Activated naive CD8-positive, alpha-beta T cell treated with anti-CD3 and anti-CD28 coated beads for 36 hours (primary cell): ENCODE measurements around the gene DEFB121. TPM values are rescaled to one million over a fixed set of nuclear protein-coding genes. Genes with fewer than 3 reads are reported as not detected.
"Not testable (repeated sequence)": the region's sequence is repeated elsewhere in the genome, so short reads cannot be mapped to it uniquely, and the experiment has no call there.

Source experiments
- DNase-seq: peaks from one replicate; pipeline ENCODE4 v3.0.0; 2021
- H3K27ac Mint-ChIP-seq: one replicate; pipeline ENCODE4 v1.8.0; 2022; ENCODE audit warnings: mild to moderate bottlenecking, moderate library complexity, mixed read lengths
- H3K27me3 Mint-ChIP-seq: one replicate; pipeline ENCODE4 v1.8.0; 2022; ENCODE audit warnings: mild to moderate bottlenecking, mixed read lengths
- H3K36me3 Mint-ChIP-seq: one replicate; pipeline ENCODE4 v1.8.0; 2021; ENCODE audit warnings: mild to moderate bottlenecking, mixed read lengths
- H3K4me1 Mint-ChIP-seq: one replicate; pipeline ENCODE4 v1.8.0; 2021; ENCODE audit warnings: mixed read lengths
- H3K4me3 Mint-ChIP-seq: one replicate; pipeline ENCODE4 v1.8.0; 2022; ENCODE audit warnings: mild to moderate bottlenecking, moderate library complexity, mixed read lengths
- H3K9me3 Mint-ChIP-seq: one replicate; pipeline ENCODE4 v1.8.0; 2022; ENCODE audit warnings: mixed read lengths
- total RNA-seq, 2 experiments: library from RNA; stranded (reverse); gene quantifications; one replicate each; pipeline ENCODE4 v1.2.3, GENCODE V29; 2021

The DEFB121 gene, protein sequence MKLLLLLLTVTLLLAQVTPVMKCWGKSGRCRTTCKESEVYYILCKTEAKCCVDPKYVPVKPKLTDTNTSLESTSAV
- total RNA-seq: not detected

DNA sequence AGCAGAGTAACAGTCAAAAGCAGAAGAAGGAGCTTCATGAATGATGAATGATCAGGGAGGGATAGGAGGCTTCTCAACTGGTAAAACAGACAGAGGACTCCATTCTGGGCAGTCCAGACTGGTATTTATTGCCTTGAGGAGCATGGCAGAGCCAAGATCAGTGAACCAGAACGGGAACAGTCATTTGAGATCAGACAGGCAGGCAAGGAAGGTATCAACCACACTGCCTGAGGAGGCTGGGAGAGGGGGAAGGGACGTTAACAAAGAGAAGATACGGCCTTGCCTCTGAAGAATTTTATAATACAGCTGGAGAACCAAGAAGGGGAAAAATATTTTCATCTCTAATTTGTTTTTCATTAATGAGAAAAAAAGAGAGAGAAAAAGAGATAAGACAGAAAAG lies at the start of gene DEFB121:
Gene DEFB121, minus strand, starts transcription at position 101 of the 400 bp plus-strand sequence. Its CDS starts 63 bp downstream, at position 38.
- Mint-ChIP-seq H3K4me1 (no peaks in the 10 kb centered on the region), H3K9me3 (peaks cover 1% of the 10 kb centered on the region), H3K27ac (no peak within 1 kb of the TSS), H3K4me3 (no peak within 1 kb of the TSS), H3K36me3 (no peaks in the 10 kb centered on the region), H3K27me3 (no peaks in the 10 kb centered on the region)
- no peak for DNase-seq

DNA sequence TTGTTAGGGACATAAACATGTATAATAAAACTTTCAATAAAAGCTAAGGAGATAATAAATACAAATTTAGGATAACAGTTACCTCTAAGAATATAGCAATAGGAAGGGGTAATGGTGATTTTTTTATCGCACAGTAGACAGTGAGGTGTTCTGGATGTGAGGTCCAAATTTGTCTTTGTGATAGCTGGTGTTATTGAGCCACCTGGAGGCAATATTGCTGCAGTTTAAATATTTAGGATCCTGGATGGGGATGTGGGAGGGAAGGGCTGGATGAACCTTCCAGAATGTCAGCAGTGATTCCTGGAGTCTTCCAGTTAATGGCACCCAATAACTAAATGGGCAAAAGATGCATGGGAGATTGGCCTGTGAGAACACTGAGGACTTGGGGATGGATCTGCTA lies 48.3 kb upstream of the DEFB121 start:
- Mint-ChIP-seq H3K9me3 (no peaks in the 10 kb centered on the region), H3K27me3 (peaks cover 17% of the 10 kb centered on the region), H3K36me3 (no peaks in the 10 kb centered on the region), H3K4me1 (no peaks in the 10 kb centered on the region), H3K4me3 (no peak overlapping the region), H3K27ac (no peak overlapping the region)
- DNase-seq: no peak

DNA sequence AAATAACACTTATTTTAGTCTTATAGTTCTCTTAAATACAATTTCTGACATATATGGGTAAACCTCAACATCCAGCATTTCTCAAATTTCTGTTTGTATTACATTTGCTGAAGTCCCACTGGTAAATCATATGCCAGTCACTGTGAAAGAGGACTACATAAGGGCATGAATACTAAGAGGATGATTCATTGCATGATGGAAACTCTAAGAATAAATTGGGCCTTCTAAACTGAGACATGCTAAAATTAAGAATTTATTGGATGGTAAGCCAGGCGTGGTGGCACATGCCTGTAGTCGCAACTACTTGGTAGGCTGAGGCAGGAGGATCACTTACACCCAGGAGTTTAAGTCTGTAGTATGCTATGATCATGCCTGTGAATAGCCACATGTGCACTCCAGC lies 46.6 kb upstream of the DEFB121 start:
- peaks cover 1% of the 10 kb centered on the region for H3K9me3 Mint-ChIP-seq
- H3K36me3 Mint-ChIP-seq: no peaks in the 10 kb centered on the region
- H3K27me3 Mint-ChIP-seq: peaks cover 12% of the 10 kb centered on the region
- H3K4me1 Mint-ChIP-seq: no peaks in the 10 kb centered on the region
- no peak overlapping the region for H3K4me3 Mint-ChIP-seq
- no peak overlapping the region for H3K27ac Mint-ChIP-seq
- DNase-seq: no peak

DNA sequence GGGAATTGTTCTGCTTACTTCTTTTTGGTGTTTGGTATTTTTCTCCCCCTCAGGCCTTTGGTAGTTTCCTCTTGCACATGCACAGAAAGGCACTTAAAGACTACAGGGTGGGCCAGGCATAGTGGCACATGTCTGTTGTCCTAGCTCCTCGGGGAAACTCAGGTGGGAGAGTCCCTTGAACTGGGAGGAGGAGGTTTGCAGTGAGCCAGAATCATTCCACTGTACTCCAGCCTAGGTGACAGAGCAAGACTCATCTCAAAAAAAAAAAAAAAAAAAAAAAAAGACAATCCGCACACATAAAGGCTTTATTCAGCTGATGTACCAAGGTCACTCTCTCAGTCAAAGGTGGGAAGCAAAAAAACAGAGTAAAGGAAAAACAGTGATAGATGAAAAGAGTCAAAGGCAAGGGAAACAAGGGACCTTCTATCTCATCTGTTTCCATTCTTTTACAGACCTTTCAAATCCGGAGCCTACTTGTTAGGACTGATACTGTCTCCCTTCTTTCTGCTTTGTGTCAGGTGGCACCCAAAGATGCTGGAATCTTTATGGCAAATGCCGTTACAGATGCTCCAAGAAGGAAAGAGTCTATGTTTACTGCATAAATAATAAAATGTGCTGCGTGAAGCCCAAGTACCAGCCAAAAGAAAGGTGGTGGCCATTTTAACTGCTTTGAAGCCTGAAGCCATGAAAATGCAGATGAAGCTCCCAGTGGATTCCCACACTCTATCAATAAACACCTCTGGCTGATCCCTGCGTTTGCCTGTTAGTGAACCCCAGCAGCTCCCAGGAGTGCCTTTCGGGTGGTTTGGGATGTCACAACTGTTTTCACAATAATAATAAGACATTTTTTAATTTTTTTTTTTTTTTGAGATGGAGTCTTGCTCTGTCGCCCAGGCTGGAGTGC lies 43.7 kb upstream of the DEFB121 start:
- Mint-ChIP-seq H3K4me3 (no peak overlapping the region), H3K9me3 (peaks cover 1% of the 10 kb centered on the region), H3K36me3 (no peaks in the 10 kb centered on the region), H3K27ac (no peak overlapping the region), H3K4me1 (no peaks in the 10 kb centered on the region), H3K27me3 (peaks cover 8% of the 10 kb centered on the region)
- DNase-seq: no peak

DNA sequence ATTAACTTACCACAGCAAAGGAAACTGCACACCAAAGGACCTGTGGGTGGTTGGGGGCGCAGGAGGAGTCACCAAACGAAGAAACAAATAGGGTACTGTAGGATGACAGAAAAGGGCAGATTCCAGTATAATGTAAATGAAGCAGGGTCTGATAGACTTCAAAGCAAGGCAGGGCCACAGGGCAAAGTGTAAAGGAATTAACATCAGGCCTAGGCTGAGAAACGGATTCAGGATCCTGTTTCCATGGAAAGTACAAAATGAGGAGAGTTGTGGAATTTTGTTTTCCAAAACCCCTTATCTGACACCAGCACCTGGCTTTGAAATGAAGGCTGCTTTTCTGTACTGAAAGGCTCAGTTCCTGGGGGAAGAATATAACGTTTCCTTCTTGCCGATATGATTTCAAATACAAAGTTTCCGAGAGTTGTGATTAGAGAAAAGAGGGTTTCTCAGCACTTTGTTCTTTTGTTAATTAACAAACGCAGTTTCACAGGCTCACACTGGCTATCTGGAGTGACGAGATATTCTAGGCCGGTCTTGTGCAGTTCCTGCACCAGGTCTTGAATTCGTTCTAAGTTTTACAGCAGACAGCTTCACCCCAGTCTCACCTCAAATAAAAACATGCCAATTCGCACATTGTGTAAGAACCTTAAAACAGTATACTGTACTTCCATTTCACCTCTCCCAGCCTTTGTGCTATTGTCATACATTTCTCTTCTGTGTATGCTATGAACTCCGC lies 40.2 kb upstream of the DEFB121 start:
- H3K36me3 Mint-ChIP-seq: no peaks in the 10 kb centered on the region

DNA sequence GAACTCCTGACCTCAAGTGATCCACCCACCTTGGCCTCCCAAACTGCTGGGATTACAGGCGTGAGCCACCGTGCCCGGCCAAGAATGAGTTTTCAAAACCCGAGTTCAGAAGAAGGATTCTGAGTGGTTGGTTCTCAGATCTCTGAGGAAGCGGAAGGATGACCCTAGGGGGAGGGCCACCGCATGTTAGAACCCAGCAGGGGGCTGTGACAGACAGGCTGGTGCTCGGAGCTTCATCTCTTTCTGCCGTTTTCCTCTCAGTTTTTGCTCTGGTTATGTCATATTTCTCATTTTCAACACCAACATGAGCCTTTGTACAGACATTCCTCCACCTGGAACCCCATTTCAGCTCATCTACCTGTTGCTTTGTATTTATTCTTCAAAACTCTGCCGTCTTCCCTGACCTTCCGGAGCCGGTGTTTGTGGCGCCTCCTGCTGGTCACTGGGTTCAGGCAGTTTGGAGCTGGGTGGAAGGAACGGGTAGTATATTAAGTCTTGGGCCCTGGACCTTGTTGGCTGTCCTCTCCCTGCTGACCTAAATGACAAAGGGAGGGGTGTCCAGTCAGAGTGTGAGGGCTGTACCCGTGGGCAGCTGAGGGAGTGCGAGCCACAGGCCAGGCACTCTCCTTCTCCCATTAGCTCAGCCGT lies 34.1 kb upstream of the DEFB121 start, which contains the start of gene DEFB123:
Gene DEFB123, plus strand, starts transcription at position 621 of the 648 bp plus-strand sequence. CDS start 67 bp downstream, outside the sequence.
- no peak for DNase-seq
- H3K4me1 Mint-ChIP-seq: no peaks in the 10 kb centered on the region
- no peaks in the 10 kb centered on the region for H3K36me3 Mint-ChIP-seq
- H3K27me3 Mint-ChIP-seq: no peaks in the 10 kb centered on the region
- H3K27ac Mint-ChIP-seq: no peak within 1 kb of the TSS
- no peak within 1 kb of the TSS for H3K4me3 Mint-ChIP-seq
- no peaks in the 10 kb centered on the region for H3K9me3 Mint-ChIP-seq

More for the DNA sequence above, 40.2 kb upstream of the DEFB121 start:
- H3K27me3 Mint-ChIP-seq: peaks cover 5% of the 10 kb centered on the region
- no peak overlapping the region for H3K27ac Mint-ChIP-seq
- no peaks in the 10 kb centered on the region for H3K4me1 Mint-ChIP-seq
- H3K4me3 Mint-ChIP-seq: no peak overlapping the region
- peaks cover 1% of the 10 kb centered on the region for H3K9me3 Mint-ChIP-seq
- no peak for DNase-seq

DNA sequence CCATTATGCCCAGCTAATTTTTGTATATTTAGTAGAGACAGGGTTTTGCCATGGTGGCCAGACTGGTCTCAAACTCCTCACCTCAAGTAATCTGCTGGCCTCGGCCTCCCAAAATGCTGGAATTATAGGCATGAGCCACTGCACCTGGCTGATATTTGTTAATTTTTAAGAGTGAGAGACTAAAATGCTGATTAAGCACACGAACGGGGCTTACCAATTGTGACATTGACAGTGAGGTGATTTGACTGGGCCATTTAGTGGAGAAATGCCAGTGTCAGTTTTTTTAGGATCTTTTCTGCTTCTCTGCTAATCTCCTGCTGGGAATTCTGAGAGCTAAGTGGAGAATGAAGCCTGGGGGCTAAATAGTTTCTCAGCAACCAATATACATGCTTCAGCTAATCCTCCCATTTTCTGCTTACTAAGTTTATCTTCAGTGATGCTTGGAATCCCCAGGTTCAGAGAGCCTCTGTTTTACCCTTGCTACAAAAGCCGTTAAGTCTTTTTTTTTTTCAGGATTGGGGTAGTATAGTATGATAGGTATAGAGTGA lies 24.6 kb upstream of the DEFB121 start:
- Mint-ChIP-seq H3K4me3 (no peak overlapping the region), H3K27me3 (peaks cover 27% of the 10 kb centered on the region), H3K27ac (no peak overlapping the region), H3K36me3 (no peaks in the 10 kb centered on the region), H3K4me1 (no peaks in the 10 kb centered on the region), H3K9me3 (peaks cover 4% of the 10 kb centered on the region)
- no peak for DNase-seq

DNA sequence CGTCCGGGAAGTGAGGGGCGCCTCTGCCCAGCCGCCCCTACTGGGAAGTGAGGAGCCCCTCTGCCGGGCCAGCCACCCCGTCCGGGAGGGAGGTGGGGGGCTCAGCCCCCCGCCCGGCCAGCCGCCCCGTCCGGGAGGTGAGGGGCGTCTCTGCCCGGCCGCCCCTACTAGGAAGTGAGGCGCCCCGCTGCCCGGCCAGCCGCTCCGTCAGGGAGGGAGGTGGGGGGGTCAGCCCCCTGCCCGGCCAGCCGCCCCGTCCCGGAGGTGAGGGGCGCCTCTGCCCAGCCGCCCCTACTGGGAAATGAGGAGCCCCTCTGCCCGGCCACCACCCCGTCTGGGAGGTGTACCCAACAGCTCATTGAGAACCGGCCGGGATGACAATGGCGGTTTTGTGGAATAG lies 21.6 kb upstream of the DEFB121 start:
- H3K27ac Mint-ChIP-seq, H3K4me3 Mint-ChIP-seq, H3K9me3 Mint-ChIP-seq, H3K4me1 Mint-ChIP-seq, H3K36me3 Mint-ChIP-seq, DNase-seq: not testable (repeated sequence)
- H3K27me3 Mint-ChIP-seq: peaks cover 17% of the 10 kb centered on the region

DNA sequence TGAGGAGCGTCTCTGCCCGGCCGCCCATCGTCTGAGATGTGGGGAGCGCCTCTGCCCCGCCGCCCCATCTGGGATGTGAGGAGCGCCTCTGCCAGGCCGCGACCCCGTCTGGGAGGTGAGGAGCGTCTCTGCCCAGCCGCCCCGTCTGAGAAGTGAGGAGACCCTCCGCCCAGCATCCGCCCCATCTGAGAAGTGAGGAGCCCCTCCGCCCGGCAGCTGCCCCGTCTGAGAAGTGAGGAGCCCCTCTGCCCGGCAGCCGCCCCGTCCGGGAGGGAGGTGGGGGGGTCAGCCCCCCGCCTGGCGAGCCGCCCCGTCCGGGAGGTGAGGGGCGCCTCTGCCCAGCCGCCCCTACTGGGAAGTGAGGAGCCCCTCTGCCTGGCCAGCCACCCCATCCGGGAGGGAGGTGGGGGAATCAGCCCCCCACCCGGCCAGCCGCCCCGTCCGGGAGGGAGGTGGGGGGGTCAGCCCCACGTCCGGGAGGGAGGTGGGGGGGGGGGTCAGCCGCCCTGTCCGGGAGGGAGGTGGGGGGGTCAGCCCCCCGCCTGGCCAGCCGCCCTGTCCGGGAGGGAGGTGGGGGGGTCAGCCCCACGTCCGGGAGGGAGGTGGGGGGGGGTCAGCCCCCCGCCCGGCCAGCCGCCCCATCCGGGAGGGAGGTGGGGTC lies 21.0 kb upstream of the DEFB121 start:
- not testable (repeated sequence) for H3K4me3 Mint-ChIP-seq, DNase-seq, H3K4me1 Mint-ChIP-seq, H3K36me3 Mint-ChIP-seq, H3K27ac Mint-ChIP-seq, H3K9me3 Mint-ChIP-seq
- peaks cover 11% of the 10 kb centered on the region for H3K27me3 Mint-ChIP-seq

DNA sequence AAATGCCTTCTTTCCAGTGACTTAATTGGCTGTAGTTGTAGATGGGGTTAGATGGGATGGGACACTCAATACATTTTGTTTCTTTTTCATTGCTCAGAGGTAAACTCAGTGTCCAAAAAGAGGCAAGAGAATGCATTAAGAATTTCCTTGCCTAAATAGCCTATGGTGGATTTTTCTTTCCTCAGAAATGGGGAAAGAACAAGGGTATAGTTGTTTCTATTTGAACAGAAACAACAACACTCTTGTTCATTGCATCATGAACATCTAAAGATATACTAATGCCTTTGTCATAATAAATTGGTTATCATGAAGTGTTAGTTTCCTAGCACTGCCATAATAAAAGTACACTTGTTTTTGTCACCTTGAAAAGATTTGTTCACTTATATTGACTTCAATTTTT lies 19.8 kb upstream of the DEFB121 start:
- no peak for DNase-seq
- peaks cover 4% of the 10 kb centered on the region for H3K9me3 Mint-ChIP-seq
- no peak overlapping the region for H3K27ac Mint-ChIP-seq
- H3K27me3 Mint-ChIP-seq: peaks cover 9% of the 10 kb centered on the region
- H3K4me3 Mint-ChIP-seq: no peak overlapping the region
- no peaks in the 10 kb centered on the region for H3K36me3 Mint-ChIP-seq
- H3K4me1 Mint-ChIP-seq: no peaks in the 10 kb centered on the region

DNA sequence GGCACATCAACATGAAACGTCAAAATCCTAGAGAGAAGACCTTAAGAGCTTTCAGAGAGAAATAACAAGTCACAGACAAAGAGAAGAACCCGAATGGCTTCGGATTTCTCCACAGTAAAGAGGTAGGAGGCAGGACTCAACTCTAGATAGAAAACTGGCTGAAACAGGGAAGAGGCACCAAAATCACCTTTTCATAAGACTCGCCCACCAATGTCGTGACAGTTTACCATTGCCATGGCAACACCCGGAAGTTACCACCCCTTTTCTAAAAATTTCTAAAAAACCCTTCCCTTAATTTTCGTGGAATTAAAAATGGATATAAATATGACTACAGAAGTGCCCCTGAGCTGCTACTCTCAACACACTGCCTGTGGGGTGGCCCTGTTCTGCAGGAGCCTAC lies 12.3 kb upstream of the DEFB121 start:
- H3K36me3 Mint-ChIP-seq: no peaks in the 10 kb centered on the region
- no peak overlapping the region for H3K4me3 Mint-ChIP-seq
- no peaks in the 10 kb centered on the region for H3K9me3 Mint-ChIP-seq
- no peak for DNase-seq
- no peak overlapping the region for H3K27ac Mint-ChIP-seq
- peaks cover 11% of the 10 kb centered on the region for H3K27me3 Mint-ChIP-seq
- no peaks in the 10 kb centered on the region for H3K4me1 Mint-ChIP-seq

DNA sequence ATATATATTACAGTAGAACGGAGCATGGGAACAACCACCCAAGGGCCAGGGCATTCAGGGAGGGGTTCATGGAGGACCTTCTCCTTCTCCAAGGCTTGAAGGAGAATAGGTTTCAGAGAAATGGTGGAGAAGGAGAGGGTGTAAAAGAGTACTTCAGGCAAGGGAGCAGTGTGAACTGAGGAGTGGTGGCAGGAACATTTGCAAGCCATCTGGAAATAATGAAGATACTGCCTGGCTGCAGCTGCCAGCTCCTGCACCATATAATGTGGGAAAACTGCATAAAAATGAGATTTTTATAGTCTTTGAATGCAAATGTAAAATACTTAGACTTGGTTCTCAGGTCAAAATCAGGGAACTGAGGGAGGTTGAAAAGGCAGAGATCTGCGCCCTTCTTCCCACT lies 9.6 kb upstream of the DEFB121 start:
- DNase-seq: no peak
- H3K36me3 Mint-ChIP-seq: no peaks in the 10 kb centered on the region
- peaks cover 8% of the 10 kb centered on the region for H3K27me3 Mint-ChIP-seq
- H3K4me1 Mint-ChIP-seq: no peaks in the 10 kb centered on the region
- H3K27ac Mint-ChIP-seq: no peak overlapping the region
- no peak overlapping the region for H3K4me3 Mint-ChIP-seq
- H3K9me3 Mint-ChIP-seq: no peaks in the 10 kb centered on the region

DNA sequence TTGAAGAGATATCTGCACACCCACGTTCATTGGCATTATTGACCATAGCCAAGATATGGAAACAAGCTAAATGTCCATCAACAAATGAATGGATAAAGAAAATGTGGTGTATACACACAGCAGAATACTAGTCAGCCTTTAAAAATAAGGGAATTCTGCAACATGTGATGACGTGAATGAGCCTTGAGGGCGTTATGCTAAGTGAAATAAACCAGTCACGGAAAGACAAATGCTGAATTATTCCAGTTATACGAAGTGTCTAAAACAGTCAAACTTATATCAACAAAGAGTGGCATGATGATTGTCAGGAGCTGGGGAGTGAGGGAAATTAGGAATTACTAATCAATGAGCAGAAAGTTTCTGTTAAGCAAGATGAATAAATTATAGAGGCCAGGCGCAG lies 8.4 kb upstream of the DEFB121 start:
- no peaks in the 10 kb centered on the region for H3K36me3 Mint-ChIP-seq
- H3K4me3 Mint-ChIP-seq: no peak overlapping the region
- H3K9me3 Mint-ChIP-seq: peaks cover 1% of the 10 kb centered on the region
- H3K27me3 Mint-ChIP-seq: peaks cover 8% of the 10 kb centered on the region
- no peaks in the 10 kb centered on the region for H3K4me1 Mint-ChIP-seq
- no peak overlapping the region for H3K27ac Mint-ChIP-seq
- DNase-seq: no peak

DNA sequence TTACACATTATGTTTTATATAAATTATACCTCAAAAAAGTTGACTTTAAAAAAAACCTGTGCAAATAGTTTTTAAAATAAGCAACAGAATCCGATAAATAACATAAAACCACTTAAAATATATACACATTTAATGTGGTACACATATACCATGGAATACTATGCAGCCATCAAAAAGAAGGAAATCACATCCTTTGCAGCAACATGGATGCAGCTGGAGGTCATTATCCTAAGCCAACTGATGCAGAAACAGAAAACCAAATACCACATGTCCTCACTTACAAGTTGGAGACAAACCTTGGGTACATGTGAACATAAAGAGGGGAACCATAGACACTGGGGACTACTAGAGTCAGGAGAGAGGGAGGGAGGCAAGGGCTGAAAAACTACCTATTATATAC lies 4.0 kb upstream of the DEFB121 start:
- no peak overlapping the region for H3K27ac Mint-ChIP-seq
- peaks cover 1% of the 10 kb centered on the region for H3K9me3 Mint-ChIP-seq
- no peak overlapping the region for H3K4me3 Mint-ChIP-seq
- peaks cover 8% of the 10 kb centered on the region for H3K27me3 Mint-ChIP-seq
- no peaks in the 10 kb centered on the region for H3K36me3 Mint-ChIP-seq
- DNase-seq: no peak
- H3K4me1 Mint-ChIP-seq: no peaks in the 10 kb centered on the region
